NT2/D1 (cell line): ENCODE results near the gene APLP1.

Experiments
- SUZ12 ChIP-seq: IDR thresholded peaks from 2 replicates; pipeline ENCODE4 v1.6.1; 2011; ENCODE audit not compliant: insufficient read length, insufficient read depth; ENCODE audit errors: extremely low read depth
- ZNF274 ChIP-seq: IDR thresholded peaks from 2 replicates; pipeline ENCODE4 v1.6.1; 2011; ENCODE audit warnings: mild to moderate bottlenecking, low read depth, low read length

- TF ChIP-seq SUZ12 = no peak
- TF ChIP-seq ZNF274 = no peak
Measured at GRCh38 chr19:35846038-35846668, 22.2 kb upstream of the APLP1 start.
